Breast epithelium (tissue), 4 donors: ENCODE measurements around the gene SLC2A4RG. TPM values are rescaled to one million over a fixed set of nuclear protein-coding genes. Genes with fewer than 3 reads are reported as not detected.

Source experiments
- DNase-seq, 2 donors: peaks; one replicate each; pipeline ENCODE4 v3.0.0-alpha.2; 2019; ENCODE audit warnings: low spot score in 2 of 2
- H3K27ac ChIP-seq, 2 donors: fragments of 200-600 bp; sonication (generic) in 1 of 2; one replicate each; pipeline ENCODE4 v1.5.1; 2016 to 2019; ENCODE audit warnings: mild to moderate bottlenecking in 1 of 2
- H3K27me3 ChIP-seq, 2 donors: fragments of 200-600 bp; sonication (generic) in 1 of 2; one replicate each; pipeline versions ENCODE4 v1.5.1 to v1.6.0; 2017 to 2019; ENCODE audit warnings: control low read depth in 1 of 2, mild to moderate bottlenecking in 1 of 2
- H3K36me3 ChIP-seq: fragments of 200-600 bp; one replicate; pipeline ENCODE4 v1.5.1; 2019
- H3K4me1 ChIP-seq, 2 donors: fragments of 200-600 bp; sonication (generic); one replicate each; pipeline ENCODE4 v1.5.1; 2016 to 2019; ENCODE audit warnings: control low read depth in 1 of 2
- H3K4me3 ChIP-seq, 3 donors: fragments of 200-600 bp; sonication (generic); 1 replicate in 2 of 3; 2 replicates in 1 of 3; pipeline ENCODE4 v1.5.1; 2016 to 2019; ENCODE audit warnings: mild to moderate bottlenecking in 3 of 3, moderate library complexity in 2 of 3
- H3K9me3 ChIP-seq, 2 donors: fragments of 200-600 bp; sonication (generic) in 1 of 2; one replicate each; pipeline ENCODE4 v1.5.1; 2016 to 2019; ENCODE audit warnings: control low read depth in 1 of 2
- CTCF ChIP-seq, 3 donors: fragments of 450-650 bp; IDR thresholded peaks; one replicate each; pipeline ENCODE4 v1.5.1; 2016 to 2017; ENCODE audit warnings: antibody characterized with exemption in 3 of 3, mild to moderate bottlenecking in 3 of 3, moderate library complexity in 3 of 3
- POLR2A ChIP-seq: fragments of 450-650 bp; IDR thresholded peaks from one replicate; pipeline ENCODE4 v1.6.1; 2016; ENCODE audit warnings: antibody characterized with exemption, mild to moderate bottlenecking, moderate library complexity
- POLR2AphosphoS5 ChIP-seq, 3 donors: sonication (generic); formaldehyde crosslinking; IDR thresholded peaks; one replicate each; pipeline ENCODE4 v1.6.1; 2017; ENCODE audit warnings: antibody characterized with exemption in 3 of 3
- intact Hi-C: fragments of 100-400 bp; cut with DNase I; formaldehyde crosslinking; loops from one replicate; pipeline ENCODE4 v1.15.1; 2023; ENCODE audit warnings: low total_unique reads
- total RNA-seq, 3 donors: library from RNA; depleted of rRNA; stranded (reverse); fragments of >200 nt; gene quantifications; one replicate each; pipeline ENCODE4 v1.1.0, GENCODE V29; 2016

The SLC2A4RG gene
- total RNA-seq, 3 donors from 2014 or later, result 22.9 to 58.9 (median 36.9) TPM

- no peak overlapping the region for H3K4me3 ChIP-seq
- H3K36me3 ChIP-seq, result peaks cover 7% of the 10 kb centered on the region
- H3K27me3 ChIP-seq, result no peaks in the 10 kb centered on the region
- peaks cover 16 to 17% of the 10 kb centered on the region in 2 donors for H3K4me1 ChIP-seq
- TF ChIP-seq POLR2A, result no peak
- no peak for TF ChIP-seq POLR2AphosphoS5 (IDR thresholded peaks at IDR 0.05)
- no peak for TF ChIP-seq CTCF (IDR thresholded peaks at IDR 0.05)
- intact Hi-C loops, result no loop called here
- no peaks in the 10 kb centered on the region for H3K9me3 ChIP-seq
- peak overlapping the region in 1 of 2 donors; percentile 48 for H3K27ac ChIP-seq
- peak in 1 of 2 donors; percentile 40 for DNase-seq
Observed at GRCh38 chr20:63701329-63702035, 38.1 kb upstream of the SLC2A4RG start.

- Histone ChIP-seq H3K4me3 (no peak overlapping the region), H3K36me3 (peaks cover 7% of the 10 kb centered on the region), H3K27ac (no peak overlapping the region), H3K9me3 (no peaks in the 10 kb centered on the region), H3K4me1 (peaks cover 16 to 17% of the 10 kb centered on the region in 2 donors), H3K27me3 (no peaks in the 10 kb centered on the region)
- no peak for DNase-seq
- intact Hi-C loops, result no loop called here
- TF ChIP-seq CTCF (IDR thresholded peaks at IDR 0.05), result no peak
- TF ChIP-seq POLR2A, result no peak
- no peak for TF ChIP-seq POLR2AphosphoS5 (IDR thresholded peaks at IDR 0.05)
Observed at GRCh38 chr20:63702036-63702665, 37.4 kb upstream of the SLC2A4RG start.

GRCh38 chr20:63702751-63703470 is 36.7 kb upstream of the SLC2A4RG start:
- no peaks in the 10 kb centered on the region for H3K9me3 ChIP-seq
- no peak overlapping the region for H3K27ac ChIP-seq
- TF ChIP-seq CTCF (IDR thresholded peaks at IDR 0.05), result no peak
- no peak for TF ChIP-seq POLR2AphosphoS5 (IDR thresholded peaks at IDR 0.05)
- TF ChIP-seq POLR2A, result no peak
- peaks cover 7% of the 10 kb centered on the region for H3K36me3 ChIP-seq
- intact Hi-C loops, result no loop called here
- H3K4me3 ChIP-seq, result no peak overlapping the region
- peaks cover 13 to 14% of the 10 kb centered on the region in 2 donors for H3K4me1 ChIP-seq
- no peaks in the 10 kb centered on the region for H3K27me3 ChIP-seq
- DNase-seq, result no peak

GRCh38 chr20:63703471-63703975 is 36.1 kb upstream of the SLC2A4RG start:
- Histone ChIP-seq H3K4me3 (no peak overlapping the region), H3K27me3 (no peaks in the 10 kb centered on the region), H3K36me3 (peaks cover 7% of the 10 kb centered on the region), H3K27ac (no peak overlapping the region), H3K4me1 (peaks cover 10 to 13% of the 10 kb centered on the region in 2 donors), H3K9me3 (no peaks in the 10 kb centered on the region)
- TF ChIP-seq POLR2A (no peak), CTCF (IDR thresholded peaks at IDR 0.05) (no peak)
- DNase-seq, result no peak
- intact Hi-C loops, result no loop called here
